RCC 7860 (cell line): ENCODE measurements around the gene RXFP3.
"Not testable (repeated sequence)": the region's sequence is repeated elsewhere in the genome, so short reads cannot be mapped to it uniquely, and the experiment has no call there.

Experiments used
- DNase-seq: peaks from one replicate; pipeline ENCODE4 v3.0.0-alpha.2; 2015; ENCODE audit warnings: low spot score
- FAIRE-seq: peaks from 2 replicates; lab custom pipeline; 2012; peaks lifted over from hg19 to GRCh38; lab: Jason Lieb, UNC

Gene RXFP3

GRCh38 chr5:33934176-33934575, 2.0 kb upstream of the RXFP3 start:
- FAIRE-seq (no peak), DNase-seq (peak; percentile 28)

GRCh38 chr5:33936004-33936380, 194 bp upstream of the RXFP3 start:
- DNase-seq (no peak), FAIRE-seq (no peak)

GRCh38 chr5:33937017-33937706, 976 bp downstream of the RXFP3 start:
- DNase-seq (no peak), FAIRE-seq (no peak)

- DNase-seq (no peak), FAIRE-seq (no peak)
These were observed 1.7 kb downstream of the RXFP3 start for GRCh38 chr5:33937707-33938506.

- FAIRE-seq: no peak
- DNase-seq: no peak
These were observed 2.3 kb downstream of the RXFP3 start for GRCh38 chr5:33938507-33938796.

- DNase-seq (no peak), FAIRE-seq (no peak)
These were observed 2.7 kb downstream of the RXFP3 start for GRCh38 chr5:33938881-33939280.

- DNase-seq (no peak), FAIRE-seq (no peak)
These were observed 3.5 kb downstream of the RXFP3 start for GRCh38 chr5:33939556-33940262.

GRCh38 chr5:33941090-33941489, 4.9 kb downstream of the RXFP3 start:
- FAIRE-seq (no peak), DNase-seq (no peak)

- no peak for DNase-seq
- FAIRE-seq: no peak
These were observed 8.5 kb downstream of the RXFP3 start for GRCh38 chr5:33944543-33945132.

GRCh38 chr5:33952175-33952574, 16.0 kb downstream of the RXFP3 start:
- not testable (repeated sequence) for FAIRE-seq, DNase-seq

- DNase-seq: no peak
- no peak for FAIRE-seq
These were observed 21.5 kb downstream of the RXFP3 start for GRCh38 chr5:33957577-33958150.

GRCh38 chr5:33958176-33958575, 22.0 kb downstream of the RXFP3 start:
- FAIRE-seq (no peak), DNase-seq (no peak)

GRCh38 chr5:33964132-33964700, 28.0 kb downstream of the RXFP3 start:
- DNase-seq: no peak
- no peak for FAIRE-seq

GRCh38 chr5:33966805-33967204, 30.6 kb downstream of the RXFP3 start:
- FAIRE-seq: no peak
- DNase-seq: no peak

GRCh38 chr5:33968211-33969005, 32.2 kb downstream of the RXFP3 start:
- DNase-seq: no peak
- no peak for FAIRE-seq

GRCh38 chr5:33969572-33970452, 33.6 kb downstream of the RXFP3 start:
- no peak for FAIRE-seq
- peak; percentile 33 for DNase-seq

- FAIRE-seq: no peak
- DNase-seq: no peak
These were observed 37.1 kb downstream of the RXFP3 start for GRCh38 chr5:33973271-33973670.

GRCh38 chr5:33975852-33976251, 39.7 kb downstream of the RXFP3 start:
- FAIRE-seq: no peak
- DNase-seq: no peak

- DNase-seq (no peak), FAIRE-seq (no peak)
These were observed 40.1 kb downstream of the RXFP3 start for GRCh38 chr5:33976307-33976706.
